Choroid plexus epithelial cell (primary cell): ENCODE results near the gene ATF7.

Experiments
- DNase-seq: peaks from one replicate; pipeline ENCODE4 v3.0.0-alpha.2; 2010; ENCODE audit warnings: low read depth
- H3K4me3 ChIP-seq: 2 replicates; pipeline ENCODE4 v1.5.1; 2011; ENCODE audit warnings: low read depth, mild to moderate bottlenecking, control low read depth, low read length, moderate library complexity
- TF ChIP-seq, protein P1 (sequence below): conservative IDR thresholded peaks from 2 replicates; pipeline ENCODE4 v1.5.1; 2011; ENCODE audit warnings: low read depth, mild to moderate bottlenecking, control low read depth, inconsistent platforms, low read length, moderate library complexity

The ATF7 gene

DNA sequence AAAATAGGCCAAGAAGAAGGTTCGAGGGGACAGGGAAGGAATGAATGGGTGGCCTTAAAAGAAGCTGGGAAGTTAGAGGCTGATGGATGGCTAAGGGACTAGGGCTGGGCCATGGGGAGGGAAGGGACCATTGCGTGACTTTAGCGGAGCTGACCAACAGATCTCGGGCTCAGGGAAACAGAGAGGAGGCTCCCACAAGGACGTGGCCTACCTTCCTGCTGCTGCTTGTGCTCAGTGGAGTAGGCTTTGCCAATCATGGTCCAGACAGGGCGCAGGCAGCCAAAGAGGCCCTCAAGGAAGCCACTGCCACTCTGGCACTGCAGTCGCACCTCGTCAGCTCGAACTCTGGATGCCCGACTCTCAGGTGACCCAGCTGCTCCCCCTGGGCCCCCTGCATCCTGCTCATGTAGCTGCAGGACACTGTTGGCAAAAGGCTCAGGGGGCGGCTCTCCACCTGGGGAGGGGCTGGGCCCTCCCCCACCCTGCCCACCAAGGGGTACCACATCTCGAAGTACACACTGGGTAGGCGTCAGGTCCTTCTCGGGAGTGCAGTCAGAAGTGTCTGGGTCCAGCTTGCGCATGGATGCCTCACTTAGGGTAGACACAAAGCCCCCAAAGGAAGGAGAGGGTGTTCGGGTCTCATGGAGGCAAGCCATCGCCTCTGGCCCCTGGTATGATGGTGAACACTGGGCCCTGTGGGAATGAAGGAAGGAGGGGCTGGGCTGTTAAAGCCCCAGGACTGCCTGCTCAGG is 139.3 kb downstream of the ATF7 start:
- no peak overlapping the region for H3K4me3 ChIP-seq
- no peak for DNase-seq
- TF ChIP-seq, protein P1, sequence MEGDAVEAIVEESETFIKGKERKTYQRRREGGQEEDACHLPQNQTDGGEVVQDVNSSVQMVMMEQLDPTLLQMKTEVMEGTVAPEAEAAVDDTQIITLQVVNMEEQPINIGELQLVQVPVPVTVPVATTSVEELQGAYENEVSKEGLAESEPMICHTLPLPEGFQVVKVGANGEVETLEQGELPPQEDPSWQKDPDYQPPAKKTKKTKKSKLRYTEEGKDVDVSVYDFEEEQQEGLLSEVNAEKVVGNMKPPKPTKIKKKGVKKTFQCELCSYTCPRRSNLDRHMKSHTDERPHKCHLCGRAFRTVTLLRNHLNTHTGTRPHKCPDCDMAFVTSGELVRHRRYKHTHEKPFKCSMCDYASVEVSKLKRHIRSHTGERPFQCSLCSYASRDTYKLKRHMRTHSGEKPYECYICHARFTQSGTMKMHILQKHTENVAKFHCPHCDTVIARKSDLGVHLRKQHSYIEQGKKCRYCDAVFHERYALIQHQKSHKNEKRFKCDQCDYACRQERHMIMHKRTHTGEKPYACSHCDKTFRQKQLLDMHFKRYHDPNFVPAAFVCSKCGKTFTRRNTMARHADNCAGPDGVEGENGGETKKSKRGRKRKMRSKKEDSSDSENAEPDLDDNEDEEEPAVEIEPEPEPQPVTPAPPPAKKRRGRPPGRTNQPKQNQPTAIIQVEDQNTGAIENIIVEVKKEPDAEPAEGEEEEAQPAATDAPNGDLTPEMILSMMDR, result no peak

DNA sequence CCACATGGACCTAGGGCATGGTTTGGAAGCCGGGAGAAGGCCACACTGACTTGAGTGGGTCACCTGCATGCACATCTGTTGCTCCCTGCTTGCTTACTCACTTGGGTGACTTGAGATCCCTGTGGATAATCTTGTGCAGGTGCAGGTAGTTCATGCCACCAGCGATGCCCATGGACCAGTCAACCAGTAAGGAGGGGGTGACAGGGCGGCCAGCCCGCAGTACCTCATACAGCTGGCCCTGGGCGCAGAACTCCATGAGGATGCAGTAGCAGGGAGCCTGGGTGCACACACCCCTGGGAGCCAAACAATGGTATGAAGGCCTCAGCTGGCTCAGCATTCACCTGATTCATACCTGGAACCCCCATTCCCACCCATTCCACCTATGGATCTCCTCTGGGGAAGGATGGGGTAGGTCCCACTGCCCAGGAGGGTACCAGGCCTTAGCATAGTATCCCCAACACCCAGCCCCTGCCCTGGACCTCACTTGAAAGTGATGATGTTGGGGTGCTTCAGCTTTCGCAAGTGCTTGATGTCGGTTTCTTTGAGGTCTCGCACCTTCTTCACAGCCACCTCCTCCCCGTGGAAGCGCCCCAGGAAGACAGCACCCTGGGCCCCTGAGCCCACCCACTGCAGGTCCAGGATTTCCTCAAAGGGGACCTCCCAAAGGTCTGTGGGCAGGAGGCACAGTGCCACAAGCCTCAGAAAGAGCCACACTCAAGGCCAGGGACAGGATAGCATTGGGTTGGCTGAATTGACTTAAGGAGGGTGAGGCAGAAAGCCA is 140.0 kb downstream of the ATF7 start:
- no peak for DNase-seq
- TF ChIP-seq, protein P1, result no peak
- H3K4me3 ChIP-seq, result no peak overlapping the region

DNA sequence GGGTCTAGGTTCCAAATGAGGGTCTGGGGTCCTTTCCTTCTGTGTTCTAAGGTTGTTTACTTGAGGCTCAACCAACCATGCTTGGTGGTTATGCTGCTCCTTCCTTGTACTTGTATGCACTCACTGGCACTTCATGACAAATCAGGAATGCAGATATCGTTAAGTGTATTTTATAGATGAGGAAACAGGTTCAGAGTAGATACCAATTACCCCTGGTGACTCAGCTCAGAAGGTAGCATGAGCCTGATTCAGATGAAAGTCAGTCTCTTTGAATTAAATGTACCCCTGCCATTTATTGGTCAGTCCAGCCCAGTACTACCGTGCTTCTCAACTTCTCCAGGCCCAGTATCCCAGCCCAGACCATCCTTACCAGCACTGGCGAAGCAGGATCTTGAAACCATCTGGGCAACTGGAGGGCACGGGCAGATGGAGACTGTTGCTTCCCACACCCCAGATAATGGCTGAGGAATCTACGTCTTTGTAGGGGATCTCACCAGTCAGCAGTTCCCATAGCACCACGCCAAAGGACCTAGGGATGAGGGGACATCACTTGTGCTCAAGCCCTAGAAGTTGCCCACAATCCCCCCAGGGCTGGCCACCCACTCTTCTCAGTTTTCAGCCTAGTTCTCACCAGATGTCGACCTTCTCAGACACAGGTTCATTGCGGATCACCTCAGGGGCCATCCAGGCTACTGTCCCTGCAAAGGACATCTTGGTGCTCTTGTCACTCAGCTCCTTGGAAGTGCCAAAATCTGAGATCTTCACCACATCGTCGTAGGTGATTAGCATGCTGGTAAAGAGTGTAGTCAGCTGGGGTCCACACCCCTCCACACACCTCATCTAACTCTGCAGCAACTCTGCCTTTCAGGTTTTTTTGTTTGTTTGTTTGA is 141.3 kb downstream of the ATF7 start:
- no peak overlapping the region for H3K4me3 ChIP-seq
- DNase-seq, result no peak
- TF ChIP-seq, protein P1, result no peak

DNA sequence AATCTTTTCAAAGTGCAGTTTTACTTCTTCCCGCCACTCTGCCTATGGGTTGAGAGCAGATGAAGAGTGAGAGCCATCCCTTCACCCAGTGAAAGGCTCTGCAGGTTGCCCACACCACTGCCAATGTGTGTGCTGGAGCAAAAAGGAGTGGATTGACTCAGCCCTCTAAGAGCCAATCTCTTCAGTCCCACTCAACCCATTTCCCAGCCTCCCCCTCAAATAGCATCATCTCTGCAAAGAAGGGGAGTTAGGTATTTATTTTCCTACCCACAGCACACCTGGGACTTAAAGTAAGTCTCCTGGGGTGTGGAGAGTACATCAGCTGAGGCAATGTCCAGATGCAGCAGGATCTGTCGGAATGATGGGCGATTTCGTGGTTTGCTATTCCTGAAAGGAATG is 142.2 kb downstream of the ATF7 start:
- no peak overlapping the region for H3K4me3 ChIP-seq
- no peak for DNase-seq
- TF ChIP-seq, protein P1, result no peak

DNA sequence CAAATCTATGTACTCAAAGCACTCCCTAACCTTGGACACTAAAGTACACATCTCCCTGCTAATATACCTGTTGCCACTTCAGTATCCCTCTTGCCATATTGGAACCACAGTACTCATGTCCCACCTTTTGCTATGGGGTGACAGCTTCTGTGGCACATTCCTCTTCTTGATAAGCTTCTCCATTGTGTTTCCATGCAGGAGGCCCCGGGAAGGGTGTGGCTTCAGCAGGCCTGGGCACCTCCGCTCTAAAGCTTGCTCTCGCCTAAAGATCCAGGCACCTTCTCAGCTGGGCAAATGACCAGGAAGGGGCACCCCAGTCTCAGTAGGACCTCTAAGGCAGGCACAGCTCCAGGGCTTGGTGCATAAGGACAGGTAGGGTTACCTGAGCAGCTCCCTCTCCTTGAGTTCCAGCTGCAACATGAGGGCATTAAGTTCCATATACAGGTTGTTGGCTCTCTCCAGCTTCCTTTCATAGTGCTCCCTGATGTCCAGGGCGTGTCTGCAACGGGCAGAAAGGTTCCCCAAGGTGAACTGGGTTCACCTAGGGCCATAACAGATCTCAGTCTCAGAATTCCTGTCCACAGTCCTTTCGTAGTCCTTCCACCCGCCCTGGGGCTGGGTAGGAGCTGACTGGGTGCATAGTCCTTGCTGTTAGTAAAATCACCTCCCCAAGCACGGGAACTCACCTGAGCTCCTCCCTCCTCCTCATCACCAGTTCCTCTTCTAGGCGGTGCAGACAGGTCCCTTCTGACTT is 142.8 kb downstream of the ATF7 start:
- TF ChIP-seq, protein P1, result no peak
- DNase-seq, result no peak
- H3K4me3 ChIP-seq, result no peak overlapping the region

DNA sequence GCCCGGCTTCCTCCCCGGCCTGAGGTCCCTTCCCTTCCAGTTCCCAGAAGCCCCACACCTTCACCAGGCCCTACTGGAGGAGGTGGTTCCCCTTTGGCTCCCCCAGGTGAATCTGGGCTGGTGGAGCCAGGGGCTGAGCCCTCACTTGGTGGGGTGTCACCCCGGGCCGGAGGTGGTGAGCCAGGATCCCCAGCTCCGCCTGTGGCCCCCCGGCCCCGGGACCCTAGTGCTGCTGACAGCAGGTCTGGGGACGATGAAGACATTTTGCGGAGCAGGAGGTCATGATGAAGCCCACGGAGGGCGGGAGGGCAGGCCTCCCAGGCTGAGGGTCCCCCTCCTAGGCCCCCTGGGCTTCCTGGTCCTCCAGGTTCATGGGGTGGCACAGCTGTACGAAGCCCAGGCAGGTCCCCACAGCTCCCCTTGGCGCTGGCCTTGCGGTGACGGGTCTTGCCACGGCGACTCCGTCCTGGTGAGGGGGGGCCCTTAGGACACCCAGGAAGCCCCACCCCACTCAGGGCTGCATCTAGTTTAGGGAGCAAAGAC is 143.5 kb downstream of the ATF7 start:
- no peak overlapping the region for H3K4me3 ChIP-seq
- no peak for DNase-seq
- TF ChIP-seq, protein P1, result no peak
